Lower lobe of right lung (tissue), 2 donors: ENCODE results near the gene EPHA4. TPM values are rescaled to one million over a fixed set of nuclear protein-coding genes. Genes with fewer than 3 reads are reported as not detected.

Experiments used
- ATAC-seq, 2 donors: fragments of 200-7000 bp; cut with Tn5 transposase; one replicate each; pipeline ENCODE4 v1.9.1; 2020 to 2022; ENCODE audit warnings: mild to moderate bottlenecking in 2 of 2, moderate library complexity in 2 of 2
- DNase-seq: peaks from one replicate; pipeline ENCODE4 v3.0.0-alpha.2; 2020
- H3K27ac ChIP-seq: fragments of 200-600 bp; one replicate; pipeline ENCODE4 v1.8.0; 2022
- H3K27me3 ChIP-seq: fragments of 200-600 bp; one replicate; pipeline ENCODE4 v1.8.0; 2022; ENCODE audit warnings: low read depth
- H3K36me3 ChIP-seq: fragments of 200-600 bp; one replicate; pipeline ENCODE4 v1.8.0; 2022; ENCODE audit warnings: mild to moderate bottlenecking
- H3K4me1 ChIP-seq: fragments of 200-600 bp; one replicate; pipeline ENCODE4 v1.8.0; 2022
- H3K4me3 ChIP-seq: fragments of 200-600 bp; one replicate; pipeline ENCODE4 v1.8.0; 2022; ENCODE audit warnings: mild to moderate bottlenecking
- H3K9me3 ChIP-seq: fragments of 200-600 bp; one replicate; pipeline ENCODE4 v1.8.0; 2022
- CTCF ChIP-seq: fragments of 200-600 bp; IDR thresholded peaks from one replicate; pipeline ENCODE4 v1.8.0; 2022; ENCODE audit warnings: antibody characterized with exemption, mild to moderate bottlenecking
- intact Hi-C: fragments of 100-400 bp; cut with DNase I; formaldehyde crosslinking; loops from one replicate; pipeline ENCODE4 v1.11.0; 2022
- total RNA-seq: library from RNA; stranded (reverse); fragmentation: NEBNext Ultra II Directional; extraction: Animal tissue kit (Norgen Biotek cat#: 25700); gene quantifications from one replicate; pipeline ENCODE4 v1.2.1, GENCODE V29; 2021
- donor health status: DM: no; HTN: yes; CAD: no; lungs with severe emphysema.

The EPHA4 gene
- total RNA-seq, 1 donor from 2014 or later = 13.8 TPM

GRCh38 chr2:221466744-221467143 is 105.4 kb downstream of the EPHA4 start:
- Histone ChIP-seq H3K27me3 (no peaks in the 10 kb centered on the region), H3K36me3 (no peaks in the 10 kb centered on the region), H3K9me3 (no peaks in the 10 kb centered on the region), H3K4me1 (peaks cover 6% of the 10 kb centered on the region), H3K27ac (no peak overlapping the region), H3K4me3 (no peak overlapping the region)
- intact Hi-C loops = no loop called here
- no peak for ATAC-seq
- no peak for TF ChIP-seq CTCF
- no peak for DNase-seq

GRCh38 chr2:221465776-221466175 is 106.3 kb downstream of the EPHA4 start:
- ATAC-seq (peak; percentile 63 to 69), DNase-seq (no peak)
- intact Hi-C loops = no loop called here

GRCh38 chr2:221464971-221465370 is 107.1 kb downstream of the EPHA4 start:
- H3K9me3 ChIP-seq = no peaks in the 10 kb centered on the region
- peaks cover 6% of the 10 kb centered on the region for H3K4me1 ChIP-seq
- H3K36me3 ChIP-seq = no peaks in the 10 kb centered on the region
- no peak for TF ChIP-seq CTCF
- intact Hi-C loops = no loop called here
- peak in 1 of 2 donors; percentile 46 for ATAC-seq
- H3K27ac ChIP-seq = no peak overlapping the region
- no peak for DNase-seq
- H3K27me3 ChIP-seq = no peaks in the 10 kb centered on the region
- no peak overlapping the region for H3K4me3 ChIP-seq

More at GRCh38 chr2:221465776-221466175, 106.3 kb downstream of the EPHA4 start:
- no peaks in the 10 kb centered on the region for H3K9me3 ChIP-seq
- no peaks in the 10 kb centered on the region for H3K27me3 ChIP-seq
- no peak overlapping the region for H3K4me3 ChIP-seq
- peaks cover 6% of the 10 kb centered on the region for H3K4me1 ChIP-seq
- no peaks in the 10 kb centered on the region for H3K36me3 ChIP-seq
- no peak overlapping the region for H3K27ac ChIP-seq
- no peak for TF ChIP-seq CTCF

GRCh38 chr2:221463241-221463896 is 108.7 kb downstream of the EPHA4 start:
- DNase-seq (no peak), ATAC-seq (no peak)
- H3K4me1 ChIP-seq = peaks cover 6% of the 10 kb centered on the region
- H3K36me3 ChIP-seq = no peaks in the 10 kb centered on the region
- no peaks in the 10 kb centered on the region for H3K9me3 ChIP-seq
- H3K4me3 ChIP-seq = no peak overlapping the region
- H3K27me3 ChIP-seq = no peaks in the 10 kb centered on the region
- no peak overlapping the region for H3K27ac ChIP-seq
- intact Hi-C loops = no loop called here
- no peak for TF ChIP-seq CTCF

DNA sequence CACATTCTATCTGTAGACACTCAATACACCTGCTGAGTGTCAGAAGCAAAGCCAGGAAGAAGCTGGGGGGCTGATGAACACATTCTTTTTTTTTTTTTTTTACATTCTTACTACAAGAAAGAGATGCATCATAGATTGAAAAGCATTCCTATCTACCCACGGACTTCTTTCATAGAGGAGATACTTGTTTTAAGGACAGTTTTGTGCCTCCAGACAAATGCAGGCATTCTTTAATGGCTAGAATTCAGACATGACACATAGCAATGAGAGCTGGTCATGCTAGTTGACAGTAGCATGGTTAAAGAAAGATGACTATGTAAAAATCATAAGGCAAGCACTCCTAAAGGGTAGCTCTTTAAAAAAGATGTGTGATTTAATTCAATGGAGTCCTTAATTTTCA is 110.2 kb downstream of the EPHA4 start:
- H3K27me3 ChIP-seq = no peaks in the 10 kb centered on the region
- no peak overlapping the region for H3K27ac ChIP-seq
- no peaks in the 10 kb centered on the region for H3K9me3 ChIP-seq
- H3K36me3 ChIP-seq = no peaks in the 10 kb centered on the region
- no peak for TF ChIP-seq CTCF
- ATAC-seq = no peak
- H3K4me1 ChIP-seq = peaks cover 6% of the 10 kb centered on the region
- DNase-seq = no peak
- intact Hi-C loops = no loop called here
- H3K4me3 ChIP-seq = no peak overlapping the region
